H9 (cell line): ENCODE data around the gene RMC1. TPM values are rescaled to one million over a fixed set of nuclear protein-coding genes. Genes with fewer than 3 reads are reported as not detected.
A peak's percentile ranks its signal among the peaks of the same experiment; 100 is the strongest.

Experiments used
- DNase-seq: peaks from one replicate; pipeline ENCODE4 v3.0.0-alpha.2; 2017
- H2AFZ ChIP-seq: one replicate; pipeline ENCODE4 v1.6.1; 2013; ENCODE audit warnings: mild to moderate bottlenecking, low read length, control low read depth, moderate library complexity
- H2AK5ac ChIP-seq: 2 replicates; pipeline ENCODE4 v1.6.1; 2013; ENCODE audit warnings: low read length, control low read depth, mixed read lengths; ENCODE audit not compliant: insufficient read length
- H2BK120ac ChIP-seq: one replicate; pipeline ENCODE4 v1.6.1; 2013; ENCODE audit warnings: low read depth, mild to moderate bottlenecking, low read length, control low read depth, inconsistent platforms; ENCODE audit not compliant: poor library complexity, severe bottlenecking
- H2BK12ac ChIP-seq: 2 replicates; pipeline ENCODE4 v1.6.1; 2013; ENCODE audit warnings: low read length, control low read depth, mixed read lengths, low read depth; ENCODE audit not compliant: insufficient read length
- H2BK15ac ChIP-seq: 2 replicates; pipeline ENCODE4 v1.6.1; 2013; ENCODE audit warnings: low read depth, low read length, control low read depth
- H2BK20ac ChIP-seq: one replicate; pipeline ENCODE4 v1.6.1; 2013; ENCODE audit warnings: low read depth, mild to moderate bottlenecking, low read length, control low read depth, inconsistent platforms; ENCODE audit not compliant: poor library complexity, severe bottlenecking
- H2BK5ac ChIP-seq: 2 replicates; pipeline ENCODE4 v1.6.1; 2013; ENCODE audit warnings: low read length, control low read depth, mixed read lengths; ENCODE audit not compliant: insufficient read length
- H3K14ac ChIP-seq: 2 replicates; pipeline ENCODE4 v1.6.1; 2013; ENCODE audit warnings: low read length, control low read depth; ENCODE audit not compliant: insufficient read depth
- H3K18ac ChIP-seq: 2 replicates; pipeline ENCODE4 v1.6.1; 2013; ENCODE audit warnings: low read depth, mild to moderate bottlenecking, mixed read lengths, low read length, control low read depth; ENCODE audit not compliant: insufficient read length
- H3K23ac ChIP-seq: 2 replicates; pipeline ENCODE4 v1.6.1; 2013; ENCODE audit warnings: low read length, control low read depth, mixed read lengths, low read depth; ENCODE audit not compliant: insufficient read length
- H3K23me2 ChIP-seq: 2 replicates; pipeline ENCODE4 v1.6.1; 2013; ENCODE audit warnings: low read depth, mild to moderate bottlenecking, mixed read lengths, low read length, control low read depth; ENCODE audit not compliant: insufficient read length, poor library complexity, severe bottlenecking
- H3K27ac ChIP-seq: 2 replicates; pipeline ENCODE4 v1.5.1; 2013; ENCODE audit warnings: low read length, control low read depth, mixed read lengths, low read depth; ENCODE audit not compliant: insufficient read length
- H3K27me3 ChIP-seq: 2 replicates; pipeline ENCODE4 v1.6.1; 2013; ENCODE audit warnings: low read length, control low read depth, inconsistent platforms; ENCODE audit not compliant: insufficient read depth
- H3K4ac ChIP-seq: 2 replicates; pipeline ENCODE4 v1.6.1; 2013; ENCODE audit warnings: low read depth, mild to moderate bottlenecking, control low read depth, inconsistent platforms, low read length, moderate library complexity
- H3K4me1 ChIP-seq: 2 replicates; pipeline ENCODE4 v1.6.1; 2013; ENCODE audit warnings: low read length, control low read depth, inconsistent platforms; ENCODE audit not compliant: insufficient read depth
- H3K4me2 ChIP-seq: 2 replicates; pipeline ENCODE4 v1.6.1; 2013; ENCODE audit warnings: low read length, control low read depth, mixed read lengths; ENCODE audit not compliant: insufficient read length, insufficient read depth
- H3K56ac ChIP-seq: 2 replicates; pipeline ENCODE4 v1.6.1; 2013; ENCODE audit warnings: low read depth, mild to moderate bottlenecking, mixed read lengths, low read length, control low read depth; ENCODE audit not compliant: insufficient read length
- H3K79me1 ChIP-seq: 2 replicates; pipeline ENCODE4 v1.6.1; 2013; ENCODE audit warnings: low read depth, mild to moderate bottlenecking, moderate library complexity, low read length, control low read depth, inconsistent platforms; ENCODE audit not compliant: insufficient read depth, poor library complexity, severe bottlenecking
- H3K79me2 ChIP-seq: 2 replicates; pipeline ENCODE4 v1.6.1; 2013; ENCODE audit warnings: low read length, control low read depth, inconsistent platforms; ENCODE audit not compliant: insufficient read depth
- H3K9ac ChIP-seq: 2 replicates; pipeline ENCODE4 v1.6.1; 2013; ENCODE audit warnings: low read length, control low read depth, mixed read lengths; ENCODE audit not compliant: insufficient read length; ENCODE audit errors: extremely low read depth
- H3K9me3 ChIP-seq: one replicate; pipeline ENCODE4 v1.6.1; 2013; ENCODE audit warnings: low read depth, low read length, inconsistent platforms; ENCODE audit not compliant: control insufficient read depth
- H3T11ph ChIP-seq: one replicate; pipeline ENCODE4 v1.6.1; 2013; ENCODE audit warnings: mild to moderate bottlenecking, low read length, control low read depth, inconsistent platforms
- H4K20me1 ChIP-seq: one replicate; pipeline ENCODE4 v1.6.1; 2013; ENCODE audit not compliant: control insufficient read depth, insufficient read length, insufficient read depth
- H4K5ac ChIP-seq: 2 replicates; pipeline ENCODE4 v1.6.1; 2013; ENCODE audit warnings: low read depth, mild to moderate bottlenecking, mixed read lengths, low read length, control low read depth; ENCODE audit not compliant: insufficient read length
- H4K8ac ChIP-seq: replicated peaks from 2 replicates; pipeline ENCODE4 v1.6.1; 2013; ENCODE audit warnings: low read length, control low read depth, mixed read lengths, low read depth; ENCODE audit not compliant: insufficient read length
- H4K91ac ChIP-seq: 2 replicates; pipeline ENCODE4 v1.6.1; 2013; ENCODE audit warnings: low read depth, mild to moderate bottlenecking, moderate library complexity, mixed read lengths, low read length, control low read depth; ENCODE audit not compliant: insufficient read length
- H3K27ac Mint-ChIP-seq, 3 experiments: 2 replicates in 2 of 3; 3 replicates in 1 of 3; pipeline ENCODE4 v1.8.0; 2020 to 2021; ENCODE audit warnings: mixed read lengths in 3 of 3, mild to moderate bottlenecking in 1 of 3, moderate library complexity in 1 of 3
- H3K27me3 Mint-ChIP-seq: 2 replicates; pipeline ENCODE4 v1.8.0; 2021; ENCODE audit warnings: low read depth, mild to moderate bottlenecking, moderate library complexity, mixed read lengths
- H3K36me3 Mint-ChIP-seq, 3 experiments: 2 replicates in 2 of 3; 3 replicates in 1 of 3; pipeline ENCODE4 v1.8.0; 2020 to 2021; ENCODE audit warnings: low read depth in 3 of 3, mixed read lengths in 3 of 3; ENCODE audit not compliant: insufficient read depth in 1 of 3
- H3K4me1 Mint-ChIP-seq, 2 experiments: 2 replicates each; pipeline ENCODE4 v1.8.0; 2020; ENCODE audit warnings: mixed read lengths in 2 of 2
- H3K4me3 Mint-ChIP-seq, 2 experiments: 2 replicates in 1 of 2; 3 replicates in 1 of 2; pipeline ENCODE4 v1.8.0; 2020 to 2021; ENCODE audit warnings: mild to moderate bottlenecking in 2 of 2, mixed read lengths in 2 of 2, moderate library complexity in 1 of 2
- H3K9me3 Mint-ChIP-seq, 2 experiments: 2 replicates in 1 of 2; 3 replicates in 1 of 2; pipeline ENCODE4 v1.8.0; 2020; ENCODE audit warnings: mild to moderate bottlenecking in 2 of 2, mixed read lengths in 2 of 2, moderate library complexity in 1 of 2
- WGBS: extraction: QIAGEN DNeasy Blood & Tissue Kit; methylation state at CpG from one replicate; pipeline ENCODE4 v1.1.7; 2013; ENCODE audit warnings: missing lambda C conversion rate, low lambda C conversion rate, mixed read lengths; ENCODE audit not compliant: insufficient read length; ENCODE audit errors: extremely low coverage; 5-methylcytosine and 5-hydroxymethylcytosine counted together
- total RNA-seq: library from RNA; stranded (reverse); gene quantifications from 2 replicates; pipeline ENCODE4 v1.2.1, GENCODE V29; 2021
- TF ChIP-seq, protein P1 (sequence below): fragments of 200-600 bp; sonication (generic); conservative IDR thresholded peaks from 3 replicates; pipeline ENCODE4 v1.8.0; 2021; ENCODE audit warnings: antibody characterized with exemption, mild to moderate bottlenecking

The RMC1 gene
- total RNA-seq, 1 experiment from 2014 or later, result 21.3 TPM

DNA sequence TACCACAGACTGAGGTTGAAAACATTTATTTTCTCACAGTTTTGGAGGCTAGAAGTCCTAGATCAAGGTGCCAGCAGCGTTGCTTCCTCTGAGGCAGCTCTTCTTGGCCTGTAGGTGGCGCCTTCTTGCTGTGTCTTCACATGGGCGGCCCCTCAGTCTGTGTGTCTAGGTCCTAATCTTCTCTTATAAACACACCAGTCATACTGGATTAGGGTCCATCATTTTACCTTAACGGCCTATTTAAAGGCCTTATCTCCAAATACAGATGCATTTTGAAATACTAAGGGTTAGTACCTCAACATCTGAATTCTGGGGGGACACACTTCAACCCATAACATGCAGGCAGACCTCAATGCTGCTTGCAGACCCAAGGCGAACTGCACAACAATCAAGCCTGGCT lies 4.4 kb upstream of the RMC1 start:
- Histone ChIP-seq H3K27me3 (no peaks in the 10 kb centered on the region), H4K8ac (no peak overlapping the region), H3K4me2 (no peak overlapping the region), H3K9ac (no peak overlapping the region), H2AK5ac (no peak overlapping the region), H3K4me1 (no peaks in the 10 kb centered on the region), H2BK120ac (no peak overlapping the region), H3K14ac (no peak overlapping the region), H2BK20ac (no peak overlapping the region), H4K20me1 (no peaks in the 10 kb centered on the region), H3K27ac (no peak overlapping the region), H3K56ac (no peak overlapping the region), H3K79me2 (no peaks in the 10 kb centered on the region), H2BK5ac (no peak overlapping the region), H2BK12ac (no peak overlapping the region), H3T11ph (no peak overlapping the region), H3K23me2 (peaks cover 3% of the 10 kb centered on the region), H2AFZ (no peak overlapping the region), H3K79me1 (no peaks in the 10 kb centered on the region), H4K5ac (no peak overlapping the region), H3K23ac (no peak overlapping the region), H4K91ac (no peak overlapping the region), H2BK15ac (no peak overlapping the region), H3K9me3 (no peaks in the 10 kb centered on the region), H3K18ac (no peak overlapping the region), H3K4ac (no peak overlapping the region)
- TF ChIP-seq, protein P1, sequence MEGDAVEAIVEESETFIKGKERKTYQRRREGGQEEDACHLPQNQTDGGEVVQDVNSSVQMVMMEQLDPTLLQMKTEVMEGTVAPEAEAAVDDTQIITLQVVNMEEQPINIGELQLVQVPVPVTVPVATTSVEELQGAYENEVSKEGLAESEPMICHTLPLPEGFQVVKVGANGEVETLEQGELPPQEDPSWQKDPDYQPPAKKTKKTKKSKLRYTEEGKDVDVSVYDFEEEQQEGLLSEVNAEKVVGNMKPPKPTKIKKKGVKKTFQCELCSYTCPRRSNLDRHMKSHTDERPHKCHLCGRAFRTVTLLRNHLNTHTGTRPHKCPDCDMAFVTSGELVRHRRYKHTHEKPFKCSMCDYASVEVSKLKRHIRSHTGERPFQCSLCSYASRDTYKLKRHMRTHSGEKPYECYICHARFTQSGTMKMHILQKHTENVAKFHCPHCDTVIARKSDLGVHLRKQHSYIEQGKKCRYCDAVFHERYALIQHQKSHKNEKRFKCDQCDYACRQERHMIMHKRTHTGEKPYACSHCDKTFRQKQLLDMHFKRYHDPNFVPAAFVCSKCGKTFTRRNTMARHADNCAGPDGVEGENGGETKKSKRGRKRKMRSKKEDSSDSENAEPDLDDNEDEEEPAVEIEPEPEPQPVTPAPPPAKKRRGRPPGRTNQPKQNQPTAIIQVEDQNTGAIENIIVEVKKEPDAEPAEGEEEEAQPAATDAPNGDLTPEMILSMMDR, result peak; percentile 93
- Mint-ChIP-seq H3K27me3 (peaks cover 9% of the 10 kb centered on the region), H3K36me3 (no peaks in the 10 kb centered on the region), H3K4me3 (no peak overlapping the region), H3K27ac (no peak overlapping the region), H3K9me3 (no peaks in the 10 kb centered on the region), H3K4me1 (peaks cover 8 to 15% of the 10 kb centered on the region in 2 experiments)
- WGBS, result no CpG with 5 or more reads among the region's 5 CpGs
- DNase-seq, result peak; percentile 79
